B cell (primary cell): ENCODE results near the gene PLCXD3. TPM values are rescaled to one million over a fixed set of nuclear protein-coding genes. Genes with fewer than 3 reads are reported as not detected.

Source experiments
- ATAC-seq: fragments of 200-7000 bp; cut with Tn5 transposase; one replicate; pipeline ENCODE4 v1.10.0; 2021; ENCODE audit warnings: low read depth, mild to moderate bottlenecking, moderate number of reproducible peaks, moderate library complexity
- CTCF ChIA-PET: fragments of 350-600 bp; sonication (Branson Sonifier 250); formaldehyde crosslinking; loops from one replicate; lab custom pipeline; 2021; ENCODE audit warnings: antibody characterized with exemption, inconsistent platforms; lab: Charles Lee
- POLR2A ChIA-PET: fragments of 350-600 bp; sonication (Branson Sonifier 250); formaldehyde crosslinking; loops from one replicate; lab custom pipeline; 2021; ENCODE audit warnings: antibody characterized with exemption; lab: Charles Lee
- DNase-seq: peaks from one replicate; pipeline ENCODE4 v3.0.0; 2013
- H2AFZ ChIP-seq: 2 replicates; pipeline ENCODE4 v1.6.1; 2012; ENCODE audit warnings: mild to moderate bottlenecking, low read depth, low read length; ENCODE audit not compliant: insufficient read depth, poor library complexity, severe bottlenecking
- H3K27ac ChIP-seq, 2 donors: 1 replicate in 1 of 2; 2 replicates in 1 of 2; pipeline ENCODE4 v1.5.1; 2012 to 2013; ENCODE audit warnings: low read length in 2 of 2, mild to moderate bottlenecking in 2 of 2, moderate library complexity in 1 of 2
- H3K27me3 ChIP-seq, 4 experiments: fragments of 200-600 bp in 1 of 4; sonication (generic) in 1 of 4; replicated peaks in 1 of 4; 1 replicate in 2 of 4; 2 replicates in 2 of 4; pipeline versions ENCODE4 v1.6.1 to v1.7.0; 2013 to 2016; ENCODE audit warnings: low read length in 3 of 4, mild to moderate bottlenecking in 2 of 4, mixed read lengths in 1 of 4, moderate library complexity in 1 of 4; ENCODE audit not compliant: insufficient read depth in 4 of 4, control insufficient read depth in 3 of 4; ENCODE audit errors: control extremely low read depth in 1 of 4
- H3K36me3 ChIP-seq, 2 experiments: replicated peaks in 1 of 2; 1 replicate in 1 of 2; 2 replicates in 1 of 2; pipeline versions ENCODE4 v1.6.1 to v1.7.1; 2013; ENCODE audit warnings: low read length in 1 of 2; ENCODE audit not compliant: insufficient read depth in 2 of 2, control insufficient read depth in 1 of 2; ENCODE audit errors: control extremely low read depth in 1 of 2, extremely low read depth in 1 of 2
- H3K4me1 ChIP-seq, 2 donors: fragments of 200-600 bp in 1 of 2; sonication (generic) in 1 of 2; 1 replicate in 1 of 2; 2 replicates in 1 of 2; pipeline versions ENCODE4 v1.5.1 to v1.6.1; 2013 to 2017; ENCODE audit warnings: low read length in 2 of 2; ENCODE audit not compliant: control insufficient read depth in 2 of 2, insufficient read depth in 2 of 2
- H3K4me2 ChIP-seq: replicated peaks from 2 replicates; pipeline ENCODE3; 2012; ENCODE audit warnings: mild to moderate bottlenecking, low read depth, low read length; ENCODE audit not compliant: poor library complexity, severe bottlenecking
- H3K4me3 ChIP-seq, 5 experiments: fragments of 200-600 bp in 1 of 5; sonication (generic) in 1 of 5; 1 replicate in 3 of 5; 2 replicates in 2 of 5; pipeline versions ENCODE4 v1.5.1 to v1.7.0; 2011 to 2016; ENCODE audit warnings: low read length in 4 of 5, mild to moderate bottlenecking in 4 of 5, low read depth in 2 of 5, control low read depth in 1 of 5, moderate library complexity in 1 of 5; ENCODE audit not compliant: insufficient read depth in 1 of 5; ENCODE audit errors: control extremely low read depth in 1 of 5, extremely low read depth in 1 of 5
- H3K79me2 ChIP-seq: fragments of 200-600 bp; sonication (generic); one replicate; pipeline ENCODE4 v1.6.0; 2016; ENCODE audit warnings: low read length; ENCODE audit not compliant: control insufficient read depth, insufficient read depth
- H3K9ac ChIP-seq: fragments of 200-600 bp; sonication (generic); 2 replicates; pipeline ENCODE4 v1.6.1; 2017; ENCODE audit warnings: mild to moderate bottlenecking, low read length, moderate library complexity
- H3K9me3 ChIP-seq, 3 donors: one replicate each; pipeline versions ENCODE4 v1.6.1 to v1.7.1; 2013; ENCODE audit warnings: low read length in 2 of 3; ENCODE audit not compliant: control insufficient read depth in 2 of 3, insufficient read depth in 1 of 3; ENCODE audit errors: control extremely low read depth in 1 of 3
- H4K20me1 ChIP-seq: 2 replicates; pipeline ENCODE4 v1.6.0; 2012; ENCODE audit warnings: mild to moderate bottlenecking, low read length; ENCODE audit not compliant: insufficient read depth, control insufficient read depth, poor library complexity, severe bottlenecking
- H3K27ac Mint-ChIP-seq: one replicate; pipeline ENCODE4 v1.8.0; 2021; ENCODE audit warnings: mixed read lengths
- H3K27me3 Mint-ChIP-seq: one replicate; pipeline ENCODE4 v1.8.0; 2021; ENCODE audit warnings: mixed read lengths
- H3K4me1 Mint-ChIP-seq: one replicate; pipeline ENCODE4 v1.8.0; 2021; ENCODE audit warnings: mixed read lengths
- H3K4me3 Mint-ChIP-seq: one replicate; pipeline ENCODE4 v1.8.0; 2021; ENCODE audit warnings: mixed read lengths
- H3K9me3 Mint-ChIP-seq: one replicate; pipeline ENCODE4 v1.8.0; 2022; ENCODE audit warnings: mixed read lengths; ENCODE audit not compliant: insufficient read depth
- EZH2 ChIP-seq: IDR thresholded peaks from 2 replicates; pipeline ENCODE4 v1.6.1; 2012; ENCODE audit warnings: borderline replicate concordance, low read depth, mild to moderate bottlenecking, moderate library complexity, low read length; ENCODE audit not compliant: insufficient read depth, poor library complexity, severe bottlenecking
- WGBS: methylation state at CpG from one replicate; pipeline ENCODE4 v1.1.5; 2013; ENCODE audit warnings: missing lambda C conversion rate; ENCODE audit not compliant: insufficient coverage; 5-methylcytosine and 5-hydroxymethylcytosine counted together
- intact Hi-C: fragments of 100-400 bp; cut with micrococcal nuclease; formaldehyde crosslinking; loops from one replicate; pipeline ENCODE4 v1.10.0; 2022
- polyA plus RNA-seq: library from polyadenylated mRNA; depleted of rRNA; stranded (reverse); fragments of >200 nt; gene quantifications from 2 replicates; pipeline ENCODE4 v1.2.3, GENCODE V29; 2012
- total RNA-seq, 2 donors: library from RNA; stranded (reverse); fragments of 120-200 nt in 1 of 2; gene quantifications; 1 replicate in 1 of 2; 2 replicates in 1 of 2; pipeline versions ENCODE4 v1.2.3 to v1.2.4, GENCODE V29; 2013 to 2022
- TF ChIP-seq, protein P1 (sequence below): fragments of 200-600 bp; IDR thresholded peaks from one replicate; pipeline ENCODE4 v1.8.0; 2022; ENCODE audit warnings: antibody characterized with exemption, mild to moderate bottlenecking

Gene PLCXD3
- total and polyA plus RNA-seq, 2 donors (not counting 1 experiment from before 2014, with no cell fraction given), result not detected

DNA sequence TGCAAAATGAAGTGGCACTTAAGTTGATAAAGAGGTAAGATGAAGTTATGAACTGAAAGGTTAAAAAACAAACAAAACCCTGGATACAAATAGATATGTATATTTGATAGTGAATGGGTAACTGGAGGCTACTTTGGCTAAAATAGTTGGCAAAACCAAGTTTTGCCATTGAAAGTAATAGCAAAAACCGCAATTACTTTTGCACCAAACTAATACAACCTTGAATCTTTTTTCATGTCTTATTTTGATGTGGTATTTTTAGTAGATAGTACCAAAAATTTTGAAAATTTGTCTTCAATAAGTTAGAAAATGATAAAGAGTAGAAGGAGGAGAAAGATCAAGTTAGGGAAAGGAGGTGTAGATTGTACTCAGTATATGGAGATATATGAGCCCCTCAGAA is 47.9 kb upstream of the PLCXD3 start:
- no CpG with 5 or more reads among the region's 1 CpG for WGBS
- intact Hi-C loops, result no loop called here
- Histone ChIP-seq H3K4me3 (no peak overlapping the region), H3K9ac (no peak overlapping the region), H3K36me3 (no peaks in the 10 kb centered on the region), H3K4me1 (no peaks in the 10 kb centered on the region), H3K27me3 (no peaks in the 10 kb centered on the region), H4K20me1 (no peaks in the 10 kb centered on the region), H3K9me3 (no peaks in the 10 kb centered on the region), H3K79me2 (no peaks in the 10 kb centered on the region), H3K27ac (no peak overlapping the region), H2AFZ (no peak overlapping the region), H3K4me2 (no peak overlapping the region)
- no peak overlapping the region for H3K27ac Mint-ChIP-seq
- CTCF ChIA-PET, result no interaction called here
- ATAC-seq, result no peak
- DNase-seq, result no peak
- H3K4me1 Mint-ChIP-seq, result no peaks in the 10 kb centered on the region
- POLR2A ChIA-PET, result no interaction called here
- no peak for TF ChIP-seq EZH2
- TF ChIP-seq, protein P1, sequence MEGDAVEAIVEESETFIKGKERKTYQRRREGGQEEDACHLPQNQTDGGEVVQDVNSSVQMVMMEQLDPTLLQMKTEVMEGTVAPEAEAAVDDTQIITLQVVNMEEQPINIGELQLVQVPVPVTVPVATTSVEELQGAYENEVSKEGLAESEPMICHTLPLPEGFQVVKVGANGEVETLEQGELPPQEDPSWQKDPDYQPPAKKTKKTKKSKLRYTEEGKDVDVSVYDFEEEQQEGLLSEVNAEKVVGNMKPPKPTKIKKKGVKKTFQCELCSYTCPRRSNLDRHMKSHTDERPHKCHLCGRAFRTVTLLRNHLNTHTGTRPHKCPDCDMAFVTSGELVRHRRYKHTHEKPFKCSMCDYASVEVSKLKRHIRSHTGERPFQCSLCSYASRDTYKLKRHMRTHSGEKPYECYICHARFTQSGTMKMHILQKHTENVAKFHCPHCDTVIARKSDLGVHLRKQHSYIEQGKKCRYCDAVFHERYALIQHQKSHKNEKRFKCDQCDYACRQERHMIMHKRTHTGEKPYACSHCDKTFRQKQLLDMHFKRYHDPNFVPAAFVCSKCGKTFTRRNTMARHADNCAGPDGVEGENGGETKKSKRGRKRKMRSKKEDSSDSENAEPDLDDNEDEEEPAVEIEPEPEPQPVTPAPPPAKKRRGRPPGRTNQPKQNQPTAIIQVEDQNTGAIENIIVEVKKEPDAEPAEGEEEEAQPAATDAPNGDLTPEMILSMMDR, result no peak
- no peak overlapping the region for H3K4me3 Mint-ChIP-seq
- no peaks in the 10 kb centered on the region for H3K27me3 Mint-ChIP-seq
- no peaks in the 10 kb centered on the region for H3K9me3 Mint-ChIP-seq

DNA sequence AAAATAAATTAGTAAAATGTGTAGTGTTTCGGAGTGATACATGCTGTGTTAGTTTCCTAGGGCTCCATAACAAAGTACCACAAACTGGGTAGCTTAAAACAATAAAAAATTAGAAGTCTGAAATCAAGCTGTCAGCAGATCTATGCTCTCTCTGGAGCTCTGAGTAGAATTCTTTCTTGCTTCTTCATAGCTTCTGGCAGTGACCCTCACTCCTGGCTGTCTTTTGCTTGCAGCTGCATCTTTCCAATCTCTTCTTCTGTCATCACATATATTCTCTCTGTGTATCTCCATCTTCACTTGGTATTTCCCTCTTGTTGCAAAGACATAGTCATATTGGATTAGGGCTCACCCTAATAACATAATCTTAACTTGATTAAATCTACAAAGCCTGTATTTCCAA is 37.6 kb upstream of the PLCXD3 start:
- TF ChIP-seq, protein P1, result no peak
- TF ChIP-seq EZH2, result no peak
- no peak overlapping the region for H3K4me3 Mint-ChIP-seq
- ChIA-PET POLR2A (no interaction called here), CTCF (no interaction called here)
- H4K20me1 ChIP-seq, result no peaks in the 10 kb centered on the region
- no peaks in the 10 kb centered on the region for H3K4me1 Mint-ChIP-seq
- H3K9ac ChIP-seq, result no peak overlapping the region
- H3K27ac Mint-ChIP-seq, result no peak overlapping the region
- H3K9me3 Mint-ChIP-seq, result peaks cover 3% of the 10 kb centered on the region
- no peak for ATAC-seq
- H3K4me3 ChIP-seq, result no peak overlapping the region
- H2AFZ ChIP-seq, result no peak overlapping the region
- intact Hi-C loops, result no loop called here
- H3K36me3 ChIP-seq, result no peaks in the 10 kb centered on the region
- no peaks in the 10 kb centered on the region for H3K9me3 ChIP-seq
- H3K27me3 ChIP-seq, result no peaks in the 10 kb centered on the region
- no peak for DNase-seq
- H3K79me2 ChIP-seq, result no peaks in the 10 kb centered on the region
- H3K4me2 ChIP-seq, result no peak overlapping the region
- H3K27me3 Mint-ChIP-seq, result no peaks in the 10 kb centered on the region
- H3K27ac ChIP-seq, result no peak overlapping the region
- no CpG with 5 or more reads among the region's 1 CpG for WGBS
- H3K4me1 ChIP-seq, result no peaks in the 10 kb centered on the region
